SU-DHL-6 (cell line): ENCODE data around the gene USP43.

Experiments
- EZH2phosphoT487 ChIP-seq: fragments of 200-600 bp; sonication (generic), shearing (Covaris generic); conservative IDR thresholded peaks from 2 replicates; pipeline ENCODE4 v1.6.1; 2018; ENCODE audit warnings: mild to moderate bottlenecking, antibody characterized with exemption, low read length, moderate library complexity, mixed read lengths
- TF ChIP-seq, protein P1 (sequence below): fragments of 200-600 bp; sonication (generic); IDR thresholded peaks from one replicate; pipeline ENCODE4 v1.5.1; 2017; ENCODE audit warnings: antibody characterized with exemption, mild to moderate bottlenecking, low read length, moderate library complexity; ENCODE audit not compliant: insufficient read depth, poor library complexity, severe bottlenecking

DNA sequence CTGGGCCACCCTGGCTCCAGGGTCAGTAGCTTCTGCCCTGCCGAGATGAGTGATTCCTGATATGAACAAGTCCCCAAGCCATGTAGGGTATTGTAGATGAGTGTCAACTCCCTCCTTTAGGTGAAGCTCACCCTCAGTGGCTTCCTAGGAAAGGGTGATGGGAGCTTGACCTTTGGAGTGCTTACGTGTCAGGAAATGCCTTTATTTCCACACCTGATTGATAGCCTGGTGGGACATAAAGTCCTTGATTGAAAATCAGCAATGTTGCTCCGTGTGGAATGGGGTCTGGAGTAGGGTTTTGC, 58.4 kb downstream of the USP43 start:
- TF ChIP-seq, protein P1, sequence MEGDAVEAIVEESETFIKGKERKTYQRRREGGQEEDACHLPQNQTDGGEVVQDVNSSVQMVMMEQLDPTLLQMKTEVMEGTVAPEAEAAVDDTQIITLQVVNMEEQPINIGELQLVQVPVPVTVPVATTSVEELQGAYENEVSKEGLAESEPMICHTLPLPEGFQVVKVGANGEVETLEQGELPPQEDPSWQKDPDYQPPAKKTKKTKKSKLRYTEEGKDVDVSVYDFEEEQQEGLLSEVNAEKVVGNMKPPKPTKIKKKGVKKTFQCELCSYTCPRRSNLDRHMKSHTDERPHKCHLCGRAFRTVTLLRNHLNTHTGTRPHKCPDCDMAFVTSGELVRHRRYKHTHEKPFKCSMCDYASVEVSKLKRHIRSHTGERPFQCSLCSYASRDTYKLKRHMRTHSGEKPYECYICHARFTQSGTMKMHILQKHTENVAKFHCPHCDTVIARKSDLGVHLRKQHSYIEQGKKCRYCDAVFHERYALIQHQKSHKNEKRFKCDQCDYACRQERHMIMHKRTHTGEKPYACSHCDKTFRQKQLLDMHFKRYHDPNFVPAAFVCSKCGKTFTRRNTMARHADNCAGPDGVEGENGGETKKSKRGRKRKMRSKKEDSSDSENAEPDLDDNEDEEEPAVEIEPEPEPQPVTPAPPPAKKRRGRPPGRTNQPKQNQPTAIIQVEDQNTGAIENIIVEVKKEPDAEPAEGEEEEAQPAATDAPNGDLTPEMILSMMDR: no peak
- TF ChIP-seq EZH2phosphoT487: no peak
